ENCODE results near the gene GPR37L1.
"Not testable (repeated sequence)": the region's sequence is repeated elsewhere in the genome, so short reads cannot be mapped to it uniquely, and the experiment has no call there.

The GPR37L1 gene

DNA sequence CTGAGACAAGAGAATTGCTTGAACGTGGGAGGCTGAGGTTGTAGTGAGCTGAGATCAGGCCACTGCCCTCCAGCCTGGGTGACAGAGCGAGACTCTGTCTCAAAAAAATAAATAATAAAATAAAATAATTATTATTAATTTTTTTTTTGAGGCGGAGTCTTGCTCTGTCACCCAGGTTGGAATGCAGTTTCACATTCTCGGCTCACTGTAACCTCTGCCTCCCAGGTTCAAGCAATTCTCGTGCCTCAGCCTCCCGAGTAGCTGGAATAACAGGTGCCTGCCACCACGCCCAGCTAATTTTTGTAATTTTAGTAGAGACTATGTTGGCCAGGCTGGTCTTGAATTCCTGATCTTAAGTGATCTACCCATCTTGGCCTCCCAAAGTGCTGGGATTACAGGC, 11.1 kb upstream of the GPR37L1 start:
- not testable (repeated sequence) for DNase-seq

DNA sequence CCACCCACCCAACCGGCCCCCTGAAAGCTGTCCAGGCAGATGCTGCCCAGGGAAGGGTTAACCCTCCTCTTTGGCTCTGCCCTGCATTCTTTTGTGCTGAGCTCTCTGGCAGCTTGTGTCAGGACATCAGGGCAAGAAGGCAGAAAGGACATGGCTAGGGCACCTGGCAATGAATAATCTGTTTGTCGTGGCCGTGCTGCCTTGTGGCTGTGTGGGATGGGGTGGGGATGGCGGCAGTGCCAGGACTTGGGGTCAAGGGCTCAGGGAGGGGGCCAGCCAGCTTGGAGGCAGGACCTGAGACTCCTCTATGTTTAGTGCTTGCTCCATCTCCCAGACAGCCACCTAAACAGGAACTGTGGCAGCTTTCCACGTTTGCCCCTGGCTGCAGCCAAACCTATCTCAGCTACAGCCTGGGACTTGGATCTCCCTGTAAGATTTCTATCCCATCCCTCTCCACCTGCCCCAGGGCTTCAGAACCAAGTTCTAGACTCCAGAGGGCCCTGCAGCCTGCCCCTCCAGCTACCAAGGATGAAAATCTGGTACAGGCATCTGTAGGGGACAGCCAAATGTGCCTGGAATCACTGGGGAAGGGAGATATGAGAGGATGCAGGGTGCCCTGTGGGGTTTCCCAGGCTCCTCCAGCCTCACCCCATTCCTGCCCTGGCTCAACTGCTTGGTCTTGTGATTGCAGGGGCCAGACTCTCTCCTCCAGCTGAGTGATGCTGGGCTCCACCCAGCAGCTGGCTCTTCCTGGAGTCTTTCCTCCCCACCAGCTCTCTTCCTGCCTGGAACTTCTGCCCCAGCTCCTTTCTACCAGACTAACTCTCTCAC, 9.6 kb upstream of the GPR37L1 start:
- DNase-seq: no peak

DNA sequence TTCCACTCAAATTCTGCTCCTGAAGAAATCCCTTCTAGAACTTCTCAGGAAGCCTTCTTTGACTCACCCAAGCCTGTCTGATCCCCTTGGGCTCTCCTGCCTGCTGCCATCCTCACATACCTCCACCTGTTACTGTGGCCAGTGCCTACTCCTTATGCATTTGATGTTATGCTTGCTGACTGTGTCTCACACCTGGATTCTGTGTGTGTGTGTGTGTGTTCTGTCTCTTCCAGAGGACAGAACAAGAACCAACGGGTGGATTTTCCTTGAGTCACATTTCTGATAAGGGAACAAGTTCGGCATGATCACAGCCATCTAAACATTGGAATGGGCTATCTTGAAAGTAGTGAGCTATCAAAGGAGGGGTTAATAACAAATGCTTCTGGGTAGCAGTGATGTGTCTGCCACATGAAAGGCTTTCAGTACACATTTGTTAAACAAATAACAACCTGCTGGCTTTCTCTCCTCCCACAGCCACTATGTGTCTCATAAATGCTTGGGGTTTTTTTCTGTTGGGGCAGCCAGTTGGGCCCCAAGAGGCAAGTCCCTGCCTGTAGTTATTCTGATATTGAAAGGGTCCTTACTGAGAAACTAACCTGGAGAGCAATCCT, 8.9 kb upstream of the GPR37L1 start:
- no peak for DNase-seq

DNA sequence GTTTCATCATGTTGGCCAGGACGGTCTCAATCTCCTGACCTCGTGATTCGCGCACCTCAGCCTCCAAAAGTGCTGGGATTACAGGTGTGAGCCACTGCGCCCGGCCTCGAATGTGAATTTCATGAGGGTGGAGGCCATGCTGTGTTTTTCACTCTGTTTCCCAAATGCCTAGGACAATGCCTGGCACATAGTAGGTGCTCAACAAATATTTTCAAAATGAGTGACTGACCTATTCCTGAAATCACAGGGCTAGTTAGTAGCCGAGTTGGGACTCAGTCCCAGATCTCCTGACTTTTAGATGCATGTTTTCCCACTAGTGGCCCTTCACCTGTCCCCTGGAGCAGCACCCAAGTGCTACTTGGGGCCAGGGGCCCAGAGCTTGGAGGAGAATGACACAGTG, 6.4 kb upstream of the GPR37L1 start:
- no peak for DNase-seq

DNA sequence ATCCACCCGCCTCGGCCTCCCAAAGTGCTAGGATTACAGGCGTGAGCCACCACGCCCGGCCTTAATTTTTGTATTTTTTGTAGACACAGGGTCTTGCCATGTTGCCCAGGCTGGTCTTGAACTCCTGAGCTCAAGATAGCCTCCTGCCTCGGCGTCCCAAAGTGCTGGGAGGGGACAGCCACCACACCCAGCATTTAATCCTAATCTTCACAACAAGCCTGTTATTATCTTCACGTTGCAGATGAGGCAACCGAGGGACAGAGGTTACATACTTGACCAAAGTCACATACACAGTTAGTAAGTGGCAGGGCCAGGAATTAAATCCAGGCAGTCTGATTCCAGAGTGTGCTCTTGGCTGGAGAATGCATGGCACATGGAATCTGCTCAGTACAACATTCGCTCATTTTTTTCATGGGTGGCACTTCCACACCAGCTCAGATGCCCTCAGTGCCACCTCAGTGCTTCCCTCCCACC, 4.8 kb upstream of the GPR37L1 start:
- DNase-seq: no peak

DNA sequence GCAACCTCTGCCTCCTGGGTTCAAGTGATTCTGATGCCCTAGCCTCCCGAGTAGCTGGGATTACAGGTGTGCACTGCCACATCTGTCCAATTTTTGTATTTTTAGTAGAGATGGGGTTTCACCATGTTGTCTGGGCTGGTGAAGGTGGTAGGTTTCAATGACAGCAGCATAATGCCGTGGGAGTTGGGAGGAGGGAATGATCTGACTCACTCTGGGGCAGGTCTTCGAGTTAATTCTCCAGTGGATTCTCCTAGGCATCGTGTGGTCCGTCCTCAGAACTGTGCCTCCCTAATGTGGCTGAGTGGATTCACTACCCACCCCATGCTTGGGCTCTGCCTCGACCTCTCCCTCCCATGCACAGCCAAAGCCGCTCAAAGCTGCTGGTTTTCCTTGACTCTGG, 1.7 kb upstream of the GPR37L1 start:
- no peak for DNase-seq

DNA sequence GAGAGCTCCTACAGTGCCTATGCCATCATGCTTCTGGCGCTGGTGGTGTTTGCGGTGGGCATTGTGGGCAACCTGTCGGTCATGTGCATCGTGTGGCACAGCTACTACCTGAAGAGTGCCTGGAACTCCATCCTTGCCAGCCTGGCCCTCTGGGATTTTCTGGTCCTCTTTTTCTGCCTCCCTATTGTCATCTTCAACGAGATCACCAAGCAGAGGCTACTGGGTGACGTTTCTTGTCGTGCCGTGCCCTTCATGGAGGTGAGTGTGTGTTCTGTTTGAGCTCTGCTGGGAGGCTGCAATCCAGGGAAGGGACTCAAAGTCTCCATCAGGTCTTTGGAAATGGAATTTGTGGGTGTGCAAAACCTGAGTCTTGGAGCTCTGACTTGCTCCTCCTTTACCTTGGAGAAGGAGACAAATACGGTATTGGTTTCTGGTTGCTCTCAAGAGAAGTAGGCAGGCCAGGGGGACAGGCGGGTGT, 658 bp downstream of the GPR37L1 start:
- no peak for DNase-seq

DNA sequence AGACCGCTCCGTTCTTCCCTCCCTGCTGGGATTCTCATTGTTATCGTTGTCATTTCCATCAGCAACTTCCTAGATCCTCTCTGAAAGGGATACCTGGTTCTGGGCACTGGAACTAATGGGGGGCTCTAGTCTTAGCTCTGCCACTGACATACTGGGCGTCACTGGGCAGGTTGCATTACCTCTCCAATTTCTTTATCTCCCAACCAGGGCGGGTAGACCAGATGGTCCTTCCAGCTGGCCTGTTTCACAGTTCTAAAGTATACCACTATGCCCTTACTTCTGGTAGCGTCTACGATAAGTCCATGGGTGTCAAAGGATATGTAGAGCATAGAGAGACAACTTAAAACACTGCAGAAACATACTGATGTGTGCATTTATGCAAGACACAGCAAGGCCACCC, 1.4 kb downstream of the GPR37L1 start:
- peak; percentile 66 for DNase-seq

DNA sequence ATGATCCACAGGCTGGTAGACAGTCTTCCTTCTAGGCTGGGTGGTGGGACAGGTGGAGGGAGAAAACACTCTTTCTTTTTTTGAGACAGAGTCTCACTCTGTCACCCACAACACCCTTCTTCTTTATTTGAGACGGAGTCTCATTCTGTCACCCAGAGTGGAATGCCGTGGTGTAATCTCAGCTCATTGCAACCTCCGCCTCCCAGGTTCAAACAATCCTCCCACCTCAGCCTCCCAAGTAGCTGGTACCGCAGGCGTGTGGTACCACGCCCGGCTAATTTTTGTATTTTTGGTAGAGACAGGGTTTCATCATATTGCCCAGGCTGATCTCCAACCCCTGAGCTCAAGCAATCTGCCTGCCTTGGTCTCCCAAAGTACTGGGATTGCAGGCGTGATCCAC, 2.9 kb downstream of the GPR37L1 start:
- no peak for DNase-seq

DNA sequence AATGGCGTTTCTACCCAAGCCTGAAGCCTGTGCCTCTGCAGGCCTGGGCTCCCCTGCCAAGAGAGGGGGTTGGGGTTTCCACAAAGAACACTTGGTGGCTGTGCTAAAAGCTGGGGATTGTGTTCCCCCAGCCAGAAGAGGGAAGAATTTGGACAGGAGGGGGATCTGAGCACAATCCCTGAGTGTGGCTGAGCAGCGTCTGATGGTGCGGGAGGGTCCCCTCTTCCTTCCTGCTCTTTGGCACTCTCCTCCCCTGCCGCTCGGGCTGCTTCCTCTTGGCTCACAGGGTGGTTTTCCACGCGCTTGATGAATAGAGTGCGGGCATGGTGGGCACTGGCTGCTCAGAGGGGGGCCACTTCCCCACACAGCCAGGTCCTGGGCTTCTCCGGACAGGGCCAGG, 3.7 kb downstream of the GPR37L1 start:
- DNase-seq: no peak

DNA sequence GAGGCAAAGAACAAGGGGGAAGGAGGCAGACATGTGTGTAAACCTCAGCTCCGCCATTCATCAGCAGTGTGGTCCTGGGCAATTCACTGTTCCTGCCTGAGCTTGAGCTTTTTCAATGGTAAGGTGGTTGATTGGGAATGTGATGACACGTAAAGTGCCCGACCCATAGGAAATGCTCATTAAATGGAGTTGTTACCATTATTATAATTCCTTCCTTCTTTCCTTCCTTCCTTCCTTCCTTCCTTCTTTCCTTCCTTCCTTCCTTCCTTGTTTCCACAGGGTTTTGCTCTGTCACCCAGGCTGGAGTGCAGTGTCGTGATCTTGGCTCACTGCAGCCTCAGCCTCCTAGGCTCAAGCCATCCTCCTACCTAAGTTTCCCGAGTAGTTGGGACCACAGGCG, 4.3 kb downstream of the GPR37L1 start:
- no peak for DNase-seq

DNA sequence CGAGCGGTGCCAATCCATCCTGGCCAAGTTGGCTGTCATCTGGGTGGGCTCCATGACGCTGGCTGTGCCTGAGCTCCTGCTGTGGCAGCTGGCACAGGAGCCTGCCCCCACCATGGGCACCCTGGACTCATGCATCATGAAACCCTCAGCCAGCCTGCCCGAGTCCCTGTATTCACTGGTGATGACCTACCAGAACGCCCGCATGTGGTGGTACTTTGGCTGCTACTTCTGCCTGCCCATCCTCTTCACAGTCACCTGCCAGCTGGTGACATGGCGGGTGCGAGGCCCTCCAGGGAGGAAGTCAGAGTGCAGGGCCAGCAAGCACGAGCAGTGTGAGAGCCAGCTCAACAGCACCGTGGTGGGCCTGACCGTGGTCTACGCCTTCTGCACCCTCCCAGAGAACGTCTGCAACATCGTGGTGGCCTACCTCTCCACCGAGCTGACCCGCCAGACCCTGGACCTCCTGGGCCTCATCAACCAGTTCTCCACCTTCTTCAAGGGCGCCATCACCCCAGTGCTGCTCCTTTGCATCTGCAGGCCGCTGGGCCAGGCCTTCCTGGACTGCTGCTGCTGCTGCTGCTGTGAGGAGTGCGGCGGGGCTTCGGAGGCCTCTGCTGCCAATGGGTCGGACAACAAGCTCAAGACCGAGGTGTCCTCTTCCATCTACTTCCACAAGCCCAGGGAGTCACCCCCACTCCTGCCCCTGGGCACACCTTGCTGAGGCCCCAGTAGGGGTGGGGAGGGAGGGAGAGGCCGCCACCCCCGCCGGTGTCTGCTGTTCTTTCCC, 5.3 kb downstream of the GPR37L1 start:
- DNase-seq: no peak

DNA sequence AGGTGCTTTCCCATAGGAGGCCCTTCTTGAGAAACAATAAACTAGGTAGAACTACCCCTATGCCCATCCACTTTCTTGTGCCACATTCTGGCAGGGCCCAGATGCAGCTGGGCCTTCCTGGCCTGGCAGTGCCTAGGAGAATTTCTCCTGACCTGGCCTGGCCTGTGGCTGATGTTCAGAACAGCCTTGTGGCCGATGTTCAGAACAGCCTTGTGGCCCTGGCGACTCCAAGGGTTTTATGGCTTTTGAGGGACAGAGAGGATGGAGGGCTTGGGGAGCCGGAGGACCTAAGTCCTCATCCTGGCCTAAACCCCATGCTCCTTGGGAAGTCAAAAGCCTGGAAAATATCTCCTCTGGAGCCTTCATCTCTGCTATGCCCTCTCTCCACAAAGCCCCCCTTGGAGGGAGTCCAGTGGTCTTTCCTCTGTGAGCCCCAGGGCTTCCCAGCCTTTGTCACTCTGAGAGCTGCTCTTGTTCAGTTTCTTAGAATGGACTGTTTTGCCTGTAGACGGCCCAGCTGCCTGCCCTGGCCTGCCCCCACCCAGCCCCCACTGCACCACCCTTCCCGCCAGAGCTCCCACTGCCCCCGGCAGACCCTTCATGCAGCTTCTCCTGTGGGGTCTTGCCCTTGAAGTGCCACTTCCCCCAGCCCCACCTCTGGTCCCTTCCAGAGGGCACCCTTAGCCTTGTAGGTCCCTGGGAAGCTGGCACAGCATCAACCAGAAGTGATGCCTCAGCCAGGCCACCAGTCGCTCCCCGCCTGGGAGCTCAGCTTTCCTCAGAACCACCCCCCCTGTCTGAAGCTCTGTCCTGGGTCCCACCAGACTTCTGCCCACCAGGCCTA, 7.0 kb downstream of the GPR37L1 start:
- no peak for DNase-seq

DNA sequence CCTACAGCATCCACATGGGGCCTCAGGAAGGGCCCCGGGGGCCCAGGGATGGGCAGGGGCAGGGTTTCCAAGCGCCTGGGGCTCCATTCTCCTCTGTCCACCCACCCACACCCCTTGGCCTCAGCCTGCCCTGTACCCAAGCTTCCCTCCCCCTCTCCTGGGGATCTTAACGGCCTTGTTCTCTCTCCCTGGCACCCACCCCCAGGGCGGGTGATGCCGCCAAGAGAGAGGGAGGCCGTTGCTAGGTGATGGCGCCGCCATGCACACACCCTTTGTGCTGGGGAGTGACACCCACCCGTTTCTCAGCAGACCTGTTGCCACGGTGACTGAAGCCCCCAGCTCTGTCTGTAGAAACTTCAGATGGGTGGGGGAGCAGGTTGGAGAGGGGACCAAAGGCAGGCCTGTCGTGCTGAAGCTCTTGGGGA, 7.6 kb downstream of the GPR37L1 start:
- no peak for DNase-seq

DNA sequence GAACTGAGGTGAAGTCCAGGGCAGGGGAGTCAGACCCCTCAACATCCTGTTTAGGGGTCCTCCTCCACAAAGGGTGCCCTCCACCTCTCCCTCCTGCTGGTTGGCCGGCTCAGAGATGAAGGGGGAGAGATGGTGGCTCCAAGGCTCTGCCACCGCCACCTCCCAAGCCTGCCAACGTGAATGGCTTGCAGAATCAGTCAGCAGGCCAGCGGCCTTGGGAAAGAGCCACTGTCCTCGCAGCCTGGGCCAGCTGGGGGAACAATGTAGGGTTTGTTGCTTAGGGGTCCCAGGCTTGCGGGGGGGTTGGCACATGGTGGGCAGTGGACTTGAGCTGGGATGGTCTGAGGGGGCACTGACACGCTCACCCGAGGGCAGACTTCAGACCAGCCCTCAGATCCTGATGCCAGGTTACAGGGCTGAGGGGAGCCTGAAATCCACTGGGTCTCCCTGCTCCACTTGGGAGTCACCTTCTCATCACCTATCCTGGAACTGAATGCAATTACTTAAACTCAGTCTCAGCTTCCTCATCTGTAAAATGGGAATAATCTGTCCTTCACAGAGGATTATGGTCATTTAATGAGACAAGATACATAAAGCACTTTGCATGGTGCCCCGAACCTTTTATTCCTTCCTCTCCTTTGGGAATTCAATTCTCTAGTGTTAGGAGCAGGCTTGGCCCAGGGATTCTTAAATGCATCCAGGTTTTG, 8.3 kb downstream of the GPR37L1 start:
- DNase-seq: no peak

DNA sequence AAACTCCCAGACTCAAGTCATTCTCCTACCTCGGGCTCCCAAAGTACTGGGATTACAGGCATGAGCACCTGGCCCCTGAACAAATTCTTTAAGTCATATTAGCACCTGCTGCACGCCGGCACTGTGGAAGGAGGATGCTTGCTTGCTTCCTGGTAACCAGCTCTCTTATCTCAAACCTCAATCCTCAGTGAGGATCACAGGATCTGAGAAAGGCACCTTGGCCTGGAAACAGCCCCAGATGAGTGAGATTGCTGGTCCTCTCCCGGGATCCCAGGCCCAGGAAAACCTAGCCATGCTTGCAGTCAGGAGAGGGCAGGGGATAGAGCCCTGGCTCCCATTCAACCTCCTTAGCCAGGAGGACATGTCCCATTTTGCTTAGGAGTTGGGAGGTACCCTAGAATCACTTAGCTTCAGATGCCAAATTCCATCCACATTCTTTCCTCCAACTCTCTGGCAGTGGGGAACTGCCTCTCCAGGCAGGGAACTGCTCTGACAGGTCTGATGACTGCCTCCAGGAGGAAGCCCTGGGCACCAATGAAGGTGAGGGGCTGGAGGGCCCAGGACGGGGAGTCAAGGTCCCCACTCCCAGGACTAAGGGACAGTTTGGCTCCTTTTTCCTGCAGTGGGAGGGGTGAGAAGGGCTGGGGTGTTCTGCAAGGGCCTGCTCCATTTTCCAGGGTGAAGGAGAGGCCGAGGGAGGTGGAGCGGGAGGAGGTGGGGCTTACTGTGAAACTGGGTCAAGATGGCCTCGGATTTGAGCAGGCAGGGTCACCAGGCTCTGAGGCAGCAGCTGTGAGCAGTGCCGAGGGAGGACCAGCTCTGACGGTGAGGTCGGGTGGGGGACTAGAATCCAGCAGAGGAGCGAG, 9.5 kb downstream of the GPR37L1 start:
- DNase-seq: no peak

DNA sequence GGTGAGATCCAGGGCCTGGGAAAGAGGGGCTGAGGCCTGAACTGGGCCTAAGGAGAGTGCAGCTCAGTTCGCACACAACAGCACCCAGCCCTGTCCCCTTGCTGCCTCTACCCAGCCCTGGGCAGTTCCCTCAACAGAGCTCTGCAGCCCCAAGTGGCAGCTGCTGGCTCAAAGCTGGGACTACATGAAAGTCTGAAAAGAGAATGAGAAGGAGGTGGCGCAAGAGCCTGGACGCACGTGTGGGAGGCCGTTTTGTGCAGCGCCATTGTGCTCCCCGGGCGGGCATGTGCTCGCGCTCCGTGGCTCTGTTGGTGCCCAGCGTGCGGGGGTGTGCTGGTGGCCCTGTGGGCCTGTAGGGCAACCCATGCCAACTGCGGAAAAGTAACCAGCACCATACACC, 10.3 kb downstream of the GPR37L1 start:
- DNase-seq: no peak

DNA sequence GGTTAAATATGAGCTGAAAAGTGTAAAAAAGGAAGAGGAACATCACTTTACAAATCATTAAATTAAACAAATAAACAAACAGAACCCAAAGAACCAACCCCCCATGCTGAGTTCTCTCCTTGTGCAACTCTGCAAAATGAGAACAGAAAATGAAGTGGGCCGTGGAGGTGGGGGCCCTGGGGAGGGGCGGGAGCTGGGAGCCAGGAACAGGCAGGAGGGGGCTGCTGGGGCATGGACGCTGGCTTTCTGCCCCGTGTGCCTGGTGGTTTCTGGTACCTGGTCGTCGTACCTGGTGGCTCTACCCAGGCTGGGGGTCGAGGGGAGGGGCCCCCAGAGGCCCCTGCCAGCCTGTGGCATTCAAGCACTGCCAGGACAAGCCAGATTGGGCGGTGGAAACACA, 10.8 kb downstream of the GPR37L1 start:
- no peak for DNase-seq

DNA sequence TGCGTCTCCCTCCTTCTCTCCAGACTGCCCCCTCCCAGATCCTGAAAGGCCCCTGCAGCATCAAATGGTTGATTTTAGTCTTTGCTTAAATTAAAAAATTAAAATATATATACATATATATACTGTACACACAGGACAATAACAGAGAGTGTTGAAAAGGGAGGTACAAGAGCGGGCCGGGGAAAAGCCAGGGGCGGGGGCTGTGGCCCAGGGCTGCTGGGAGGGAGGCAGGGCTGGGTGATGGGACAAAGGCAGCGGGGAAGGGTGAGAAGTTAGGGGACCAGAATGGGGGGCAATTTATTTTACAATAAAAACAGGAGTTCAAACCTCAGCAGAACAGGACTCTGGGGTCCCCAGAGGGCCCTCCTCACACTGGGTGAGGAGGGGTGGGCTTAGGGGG, 11.3 kb downstream of the GPR37L1 start:
- DNase-seq: no peak

DNA sequence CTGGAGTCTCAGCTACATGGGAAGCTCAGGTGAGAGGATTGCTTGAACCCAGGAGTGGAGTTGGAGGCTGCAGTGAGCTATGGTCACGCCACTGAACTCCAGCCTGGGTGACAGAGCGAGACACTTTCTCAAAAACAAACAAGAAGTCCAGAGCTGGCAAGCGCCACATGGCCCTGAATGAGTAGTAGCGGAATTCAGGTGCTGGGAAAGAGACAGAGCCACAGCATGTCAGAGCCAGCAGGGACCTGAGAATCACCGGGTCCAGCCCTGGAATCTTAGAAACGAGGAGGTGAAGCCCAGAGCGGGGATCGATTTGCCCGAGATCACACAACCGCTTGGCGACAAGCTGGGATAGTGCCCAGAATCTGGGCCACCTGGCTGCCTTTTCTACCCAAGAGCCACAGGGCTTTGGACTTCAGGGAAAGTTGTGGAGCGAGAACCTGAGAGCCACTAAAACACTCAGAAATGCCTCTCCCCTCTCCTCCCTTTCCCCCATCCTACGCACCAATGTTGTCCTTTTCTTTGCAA, 12.0 kb downstream of the GPR37L1 start:
- DNase-seq: no peak

DNA sequence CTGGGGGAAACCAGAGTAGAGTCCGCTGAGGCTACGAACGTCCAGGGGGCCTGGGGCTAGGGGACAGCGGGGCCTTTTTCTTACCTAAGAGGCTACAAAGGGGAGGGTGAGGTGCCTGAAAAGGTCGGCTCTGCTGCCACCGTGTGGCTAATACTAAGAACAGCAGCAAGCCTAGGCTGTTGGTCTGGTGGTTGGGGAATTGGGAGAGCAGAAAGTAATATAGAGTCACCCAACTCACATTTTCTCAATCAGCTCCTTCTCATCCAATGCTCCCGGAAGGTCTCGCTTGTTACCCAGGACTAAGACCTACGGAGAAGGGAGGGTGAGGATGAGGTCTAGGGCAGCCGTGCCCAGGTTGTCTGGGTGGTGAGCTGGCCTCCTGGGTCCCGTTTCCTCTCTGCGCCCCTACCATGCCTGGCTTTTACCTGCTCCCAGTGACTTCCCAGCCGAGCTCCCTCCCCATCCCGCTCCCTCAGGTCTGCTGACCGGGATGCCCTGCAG, 12.6 kb downstream of the GPR37L1 start:
- DNase-seq: peak; percentile 46
